Measurements from ENCODE around the gene PCBP3.

The PCBP3 gene

GRCh38 chr21:45794027-45794426, 150.5 kb downstream of the PCBP3 start:
- TF ChIP-seq CTCF (IDR thresholded peaks at IDR 0.05; ENCODE audit: low read depth, low read length, missing control alignments) = no peak

DNA sequence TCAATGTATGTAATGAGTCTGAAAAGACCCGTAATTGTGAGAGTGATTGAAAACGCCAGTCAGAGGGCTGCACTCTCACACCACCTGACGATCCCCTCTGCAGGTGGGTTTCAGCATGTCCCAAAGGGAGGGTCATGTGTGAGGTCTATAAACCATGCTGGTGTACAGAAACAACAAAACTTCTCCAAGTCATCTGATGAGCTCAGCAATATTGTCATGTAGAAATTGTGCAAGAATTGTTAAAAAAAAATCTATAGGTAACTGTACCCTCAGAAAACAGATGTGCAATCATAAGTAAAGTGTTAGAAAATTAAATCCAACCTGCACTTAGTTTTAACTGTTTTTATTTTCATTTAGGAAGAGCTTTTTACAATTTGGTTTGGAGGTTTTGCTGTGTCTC, 152.5 kb downstream of the PCBP3 start:
- no peak for TF ChIP-seq CTCF (IDR thresholded peaks at IDR 0.05; ENCODE audit: low read depth, low read length, missing control alignments)
- H3K4me3 ChIP-seq (ENCODE audit: low read depth, low read length) = no peak overlapping the region
- DNase-seq (ENCODE audit: low read depth) = no peak
- in situ Hi-C loops (cut with HindIII; ENCODE audit: low sequenced_read_pairs) = no loop called here

More at GRCh38 chr21:45794027-45794426, 150.5 kb downstream of the PCBP3 start:
- no peak overlapping the region for H3K4me3 ChIP-seq (ENCODE audit: low read depth, low read length)
- no peak for DNase-seq (ENCODE audit: low read depth)
- in situ Hi-C loops (cut with HindIII; ENCODE audit: low sequenced_read_pairs) = no loop called here

GRCh38 chr21:45797338-45797737, 153.8 kb downstream of the PCBP3 start:
- no peak for TF ChIP-seq CTCF (IDR thresholded peaks at IDR 0.05; ENCODE audit: low read depth, low read length, missing control alignments)
- no peak for DNase-seq (ENCODE audit: low read depth)
- no peak overlapping the region for H3K4me3 ChIP-seq (ENCODE audit: low read depth, low read length)
- in situ Hi-C loops (cut with HindIII; ENCODE audit: low sequenced_read_pairs) = no loop called here

GRCh38 chr21:45799765-45800338, 156.3 kb downstream of the PCBP3 start:
- in situ Hi-C loops (cut with HindIII; ENCODE audit: low sequenced_read_pairs) = no loop called here
- no peak for DNase-seq (ENCODE audit: low read depth)
- H3K4me3 ChIP-seq (ENCODE audit: low read depth, low read length) = no peak overlapping the region
- no peak for TF ChIP-seq CTCF (IDR thresholded peaks at IDR 0.05; ENCODE audit: low read depth, low read length, missing control alignments)

GRCh38 chr21:45800339-45801080, 157.0 kb downstream of the PCBP3 start:
- in situ Hi-C loops (cut with HindIII; ENCODE audit: low sequenced_read_pairs) = no loop called here
- DNase-seq (ENCODE audit: low read depth) = no peak
- TF ChIP-seq CTCF (IDR thresholded peaks at IDR 0.05; ENCODE audit: low read depth, low read length, missing control alignments) = no peak
- H3K4me3 ChIP-seq (ENCODE audit: low read depth, low read length) = no peak overlapping the region

DNA sequence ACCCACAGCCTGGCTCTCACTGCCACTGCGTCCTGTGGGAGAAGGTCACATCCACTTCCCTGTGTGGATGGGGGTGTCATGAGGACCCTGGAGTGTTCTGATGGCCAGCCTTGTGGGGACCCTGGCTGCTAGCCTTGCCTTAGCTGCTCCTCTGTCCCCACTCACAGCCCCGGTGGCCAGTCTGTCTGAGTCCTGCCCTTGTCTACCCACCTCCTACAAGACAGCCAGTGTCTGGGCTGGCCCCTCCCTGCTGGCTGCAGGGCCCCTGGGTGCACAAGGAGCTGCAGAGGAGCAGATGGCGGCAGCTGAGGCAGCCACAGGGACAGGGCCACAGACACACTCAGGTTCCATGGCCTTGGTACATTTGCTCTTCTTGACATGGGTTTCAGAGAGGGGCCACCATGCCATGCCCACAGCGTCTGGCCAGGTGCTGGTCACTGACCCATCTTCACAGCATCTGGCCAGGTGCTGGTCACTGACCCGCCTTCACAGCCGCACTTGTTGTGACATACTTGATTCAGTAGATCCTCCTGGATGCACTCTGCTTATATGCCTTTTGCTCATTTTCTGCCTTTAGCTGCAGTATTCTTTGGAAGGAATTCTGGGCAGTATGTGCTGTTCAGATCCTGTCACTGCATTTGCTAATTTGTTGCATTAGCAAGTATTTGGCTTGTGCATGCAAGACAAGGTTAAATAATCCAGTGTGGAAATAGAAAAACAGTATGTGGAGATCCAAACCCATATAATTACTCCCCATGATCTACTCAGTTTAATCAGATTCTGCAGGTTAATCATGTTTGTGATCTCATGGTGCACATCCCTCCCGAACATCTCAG, 157.8 kb downstream of the PCBP3 start:
- no peak for DNase-seq (ENCODE audit: low read depth)
- TF ChIP-seq CTCF (IDR thresholded peaks at IDR 0.05; ENCODE audit: low read depth, low read length, missing control alignments) = no peak
- H3K4me3 ChIP-seq (ENCODE audit: low read depth, low read length) = no peak overlapping the region
- in situ Hi-C loops (cut with HindIII; ENCODE audit: low sequenced_read_pairs) = no loop called here

Measured in astrocyte of the cerebellum (primary cell).